Dedifferentiated amniotic fluid mesenchymal stem cell (primary cell): Measurements from ENCODE around the gene ANO8.

Source experiments
- DNase-seq: peaks from one replicate; pipeline ENCODE4 v3.0.0-alpha.2; 2016; ENCODE audit errors: extremely low spot score

ANO8 gene

DNA sequence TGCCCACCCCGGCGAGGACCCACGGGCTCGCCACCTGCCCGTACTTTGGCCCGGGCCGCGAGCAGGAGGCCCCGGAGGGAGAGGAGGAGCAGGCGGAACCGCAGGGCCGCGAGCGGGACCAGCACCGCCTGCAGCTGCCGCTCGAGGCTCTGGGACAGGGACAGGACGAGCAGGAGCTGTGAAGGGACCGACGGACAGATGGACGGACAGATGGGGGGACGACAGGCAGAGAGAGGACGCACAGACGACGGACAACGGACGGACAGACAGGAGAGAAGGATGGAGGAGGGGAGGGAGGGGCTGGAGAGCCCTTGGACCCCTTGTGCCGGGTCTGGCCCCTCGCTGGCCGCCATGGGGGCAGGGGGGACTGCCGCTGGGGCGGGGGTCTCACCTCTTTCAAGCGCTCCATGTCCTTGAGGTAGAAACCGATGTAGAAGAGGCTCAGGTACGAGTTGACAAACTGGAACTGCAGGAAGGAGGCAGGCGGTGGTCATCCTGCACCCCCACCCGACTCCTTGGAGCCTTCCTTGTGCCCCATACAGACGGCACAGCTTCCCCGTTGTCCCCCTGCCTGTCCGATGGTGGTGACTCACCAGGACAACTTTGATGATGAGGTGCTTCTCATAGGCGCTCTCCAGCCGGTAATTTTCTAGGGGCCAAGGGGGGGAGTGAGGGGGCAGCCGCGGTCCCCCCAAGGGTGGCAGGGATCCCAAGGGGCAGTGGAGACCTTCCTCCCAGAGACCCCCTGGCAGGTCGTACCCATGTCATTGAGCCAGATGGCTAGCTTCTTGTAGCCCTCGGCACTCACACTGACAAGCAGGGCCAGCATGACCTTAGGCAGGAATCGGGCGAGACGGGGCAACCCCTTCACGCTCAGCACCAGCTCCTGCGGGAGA lies 5.0 kb downstream of the ANO8 start:
- DNase-seq, result no peak

DNA sequence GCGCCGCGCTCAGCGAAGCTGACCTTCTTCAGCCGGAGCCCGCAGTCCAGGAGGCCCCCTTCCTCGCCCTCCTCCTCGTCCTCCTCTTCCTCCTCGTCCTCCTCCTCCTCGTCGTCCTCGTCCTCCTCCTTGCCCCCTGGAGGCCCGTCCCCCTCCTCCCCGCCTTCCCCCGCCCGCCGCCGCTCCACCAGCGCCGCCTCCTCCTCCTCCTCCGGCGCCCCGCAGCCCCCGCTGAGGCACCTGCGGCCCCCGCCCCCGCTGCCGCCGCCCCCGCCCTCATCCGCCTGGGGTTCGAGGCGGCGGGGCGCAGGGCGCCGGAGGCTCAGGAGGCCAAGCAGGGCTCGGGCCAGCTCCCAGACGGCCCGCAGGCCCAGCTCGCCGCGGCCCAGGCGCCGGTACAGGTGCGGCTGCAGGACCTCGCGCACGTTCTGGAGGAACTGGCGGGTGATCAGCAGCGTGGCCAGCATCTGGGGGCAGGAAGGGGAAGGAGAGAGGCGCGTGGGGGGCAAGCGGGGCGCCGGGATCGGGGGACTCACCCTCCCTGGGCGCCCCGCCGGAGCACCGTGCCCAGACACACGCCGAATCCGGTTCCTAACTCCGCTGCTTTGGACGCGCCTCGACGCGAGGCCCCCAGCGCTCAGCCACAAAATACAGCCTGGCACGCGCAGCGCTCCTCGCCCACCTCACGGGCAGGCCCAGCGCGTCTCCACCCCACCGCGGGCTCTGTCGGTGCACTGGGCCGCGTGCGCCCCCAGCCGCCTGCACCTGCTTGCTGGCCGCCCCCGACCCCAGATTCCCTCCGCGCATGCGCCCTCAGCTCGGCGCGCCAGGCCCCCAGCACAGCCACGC lies 5.9 kb downstream of the ANO8 start:
- DNase-seq, result no peak

DNA sequence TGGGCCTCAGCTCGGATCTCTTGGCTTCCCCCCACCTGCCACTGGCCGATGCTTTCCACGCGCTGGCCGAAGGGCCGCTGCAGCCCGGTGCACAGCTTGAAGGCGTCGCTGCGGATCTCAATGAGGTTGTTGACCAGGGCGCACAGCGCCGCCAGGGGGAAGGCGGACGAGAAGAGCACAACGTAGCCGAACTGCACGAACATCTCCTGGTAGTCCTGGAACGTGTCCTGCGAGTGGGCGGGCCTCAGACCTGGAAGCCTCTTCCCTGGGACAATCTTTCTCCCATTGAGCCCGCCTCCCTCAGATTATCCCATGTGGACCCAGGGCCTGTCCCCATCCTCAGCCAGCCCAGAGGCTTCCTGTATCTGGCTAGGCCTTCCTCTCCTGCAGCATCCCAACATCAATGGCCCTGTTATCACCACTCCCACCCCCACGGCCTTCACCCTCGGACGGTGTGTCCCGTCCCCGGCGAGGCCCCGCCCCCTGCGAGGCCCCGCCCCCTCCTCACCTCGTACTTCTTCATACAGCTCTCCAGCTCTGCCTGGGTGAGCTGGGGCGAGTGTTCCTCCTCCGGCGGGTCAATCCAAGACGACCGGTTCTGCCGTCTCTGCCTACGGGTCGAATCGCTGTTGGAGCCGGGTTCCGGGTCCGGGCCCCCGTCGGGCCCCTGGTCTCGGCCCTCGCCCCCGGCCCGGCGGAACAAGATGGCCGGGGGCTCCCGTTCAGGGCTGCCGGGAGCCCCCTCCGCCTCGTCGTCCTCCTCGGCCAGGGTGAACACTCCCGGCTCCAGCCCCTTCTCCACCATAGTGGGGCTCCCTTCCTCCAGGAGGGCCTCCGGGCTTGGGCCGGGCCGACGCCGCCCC lies 6.8 kb downstream of the ANO8 start:
- no peak for DNase-seq

DNA sequence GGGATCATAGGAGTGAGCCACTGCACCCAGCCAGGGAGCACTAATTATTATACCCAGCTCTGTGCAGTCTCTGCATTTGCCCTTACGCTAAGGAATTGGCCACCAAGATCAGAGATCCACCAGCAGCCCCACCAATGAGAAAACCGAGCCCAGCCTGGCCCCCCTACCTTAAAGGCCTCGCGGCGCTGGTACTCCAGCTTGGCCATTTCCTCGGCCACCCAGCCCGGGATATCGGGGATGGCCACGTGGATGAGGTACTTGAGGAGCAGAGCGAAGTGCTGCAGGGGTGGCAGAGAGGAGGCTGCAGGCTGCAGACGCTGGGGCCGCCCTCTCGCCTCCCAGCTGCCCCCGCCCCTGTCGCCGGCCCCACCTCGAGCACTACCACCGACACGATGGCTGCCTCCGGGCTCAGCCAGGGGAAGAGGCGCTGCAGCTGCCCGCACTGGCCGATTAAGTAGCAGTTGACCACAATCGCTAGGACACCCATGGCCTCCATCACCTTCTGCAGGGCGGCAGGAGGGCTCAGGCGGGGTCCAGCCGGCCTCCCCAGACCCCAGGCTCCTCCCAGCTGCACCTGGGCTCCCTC lies 7.5 kb downstream of the ANO8 start:
- DNase-seq, result no peak

DNA sequence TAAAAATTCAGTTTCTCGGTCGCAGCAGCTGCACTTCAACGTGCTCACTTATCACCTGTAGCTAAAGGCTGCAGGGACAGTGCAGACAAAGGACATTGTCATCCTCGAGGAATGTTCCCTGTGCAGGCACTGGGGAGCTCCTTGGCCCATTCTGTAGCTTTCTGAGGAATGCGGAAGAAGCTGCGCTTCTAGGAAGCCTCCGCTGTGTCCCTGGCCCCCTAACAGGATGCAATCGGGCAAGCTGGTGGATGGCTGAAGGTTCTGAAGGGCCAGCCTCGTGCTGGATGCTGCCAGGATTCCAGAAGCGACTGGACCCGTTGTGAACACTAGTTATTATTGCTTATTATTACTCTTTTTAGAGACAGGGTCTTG lies 8.1 kb downstream of the ANO8 start:
- DNase-seq, result no peak

DNA sequence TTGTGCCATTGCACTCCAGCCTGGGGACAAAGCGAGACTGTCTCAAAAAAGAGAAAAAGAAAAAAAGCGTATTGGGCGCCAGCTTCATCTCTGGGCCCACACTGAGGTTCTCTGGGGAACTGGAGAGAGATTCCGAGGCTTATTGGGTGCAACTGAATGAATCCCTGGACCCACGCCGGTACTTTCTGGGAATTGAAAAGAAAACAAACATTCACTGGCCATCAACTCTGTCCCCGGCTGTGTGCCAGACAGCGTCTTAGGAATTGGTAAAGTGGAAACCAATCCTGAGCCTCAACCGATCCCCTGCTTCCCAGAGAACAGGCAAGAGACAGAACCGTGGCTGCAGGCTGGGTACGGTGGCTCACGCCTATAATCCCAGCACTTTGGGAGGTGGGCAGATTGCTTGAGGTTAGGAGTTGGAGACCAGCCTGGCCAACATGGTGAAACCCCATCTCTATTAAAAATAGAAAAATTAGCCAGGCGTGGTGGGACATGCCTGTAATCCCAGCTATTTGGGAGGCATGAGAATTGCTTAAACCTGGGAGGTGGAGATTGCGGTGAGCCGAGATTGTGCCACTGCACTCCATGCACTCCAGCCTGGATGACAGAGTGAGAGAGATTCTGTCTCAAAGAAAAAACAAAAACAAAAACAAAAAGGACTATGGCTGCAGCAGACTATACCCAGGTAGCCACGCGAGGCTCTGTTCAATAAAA lies 8.6 kb downstream of the ANO8 start:
- DNase-seq, result no peak

DNA sequence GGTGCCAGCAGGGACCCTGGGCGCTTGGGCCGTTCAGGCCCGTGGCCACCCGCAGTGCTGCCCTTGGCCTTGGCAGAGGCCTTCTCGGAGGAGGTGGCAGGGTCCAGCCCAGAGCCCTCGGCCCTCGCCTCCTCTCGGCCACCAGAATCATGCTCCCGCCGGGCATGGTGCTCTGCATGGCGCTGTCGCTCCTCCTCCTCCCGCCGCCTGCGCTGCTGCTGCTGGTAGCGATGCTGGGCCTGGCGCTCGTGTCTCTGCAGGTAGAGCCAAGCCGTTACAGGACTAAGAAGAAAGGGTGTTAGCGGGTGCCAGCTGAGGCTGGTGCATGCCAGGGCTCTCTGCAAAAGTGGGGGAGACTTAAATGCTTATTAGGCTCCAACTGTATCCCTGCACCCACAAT lies 9.5 kb downstream of the ANO8 start:
- no peak for DNase-seq

DNA sequence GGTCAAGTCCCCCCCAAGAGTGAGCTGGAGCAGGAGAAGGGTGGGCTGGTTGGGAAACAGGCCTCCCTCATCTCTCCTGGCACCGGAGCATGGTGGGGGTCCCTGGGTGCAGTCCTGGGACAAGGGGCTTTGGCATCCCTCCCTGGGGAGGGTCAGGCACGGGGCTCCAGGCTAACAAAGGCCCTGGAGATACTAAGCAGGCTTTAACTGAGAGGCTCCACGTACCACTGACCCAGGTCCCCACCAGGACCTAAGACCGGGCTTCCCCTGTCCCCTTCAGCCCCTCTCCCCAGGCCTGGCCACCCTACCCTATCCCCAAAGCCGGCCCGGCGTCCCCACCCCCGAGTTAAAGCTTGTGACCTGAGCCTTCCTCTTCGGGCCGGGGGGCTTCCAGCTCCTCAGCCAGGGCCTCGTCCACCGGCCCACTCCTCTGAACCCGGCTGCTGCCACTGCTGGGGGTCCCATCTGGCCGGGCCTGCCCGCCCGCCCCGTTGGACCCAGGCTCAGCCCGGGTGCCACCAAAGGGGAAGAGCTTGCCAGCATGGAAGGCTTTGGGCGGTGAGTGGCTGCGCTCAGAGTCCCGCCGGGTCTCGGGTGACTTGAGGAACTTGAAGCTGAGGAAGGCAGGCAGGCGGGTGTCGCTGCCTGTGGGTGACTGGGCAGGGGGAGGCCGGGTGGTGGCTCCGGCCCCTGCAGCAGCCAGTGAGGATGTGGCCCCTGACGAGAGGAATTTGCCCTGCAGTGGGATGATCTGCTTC lies 10.1 kb downstream of the ANO8 start:
- DNase-seq, result no peak

DNA sequence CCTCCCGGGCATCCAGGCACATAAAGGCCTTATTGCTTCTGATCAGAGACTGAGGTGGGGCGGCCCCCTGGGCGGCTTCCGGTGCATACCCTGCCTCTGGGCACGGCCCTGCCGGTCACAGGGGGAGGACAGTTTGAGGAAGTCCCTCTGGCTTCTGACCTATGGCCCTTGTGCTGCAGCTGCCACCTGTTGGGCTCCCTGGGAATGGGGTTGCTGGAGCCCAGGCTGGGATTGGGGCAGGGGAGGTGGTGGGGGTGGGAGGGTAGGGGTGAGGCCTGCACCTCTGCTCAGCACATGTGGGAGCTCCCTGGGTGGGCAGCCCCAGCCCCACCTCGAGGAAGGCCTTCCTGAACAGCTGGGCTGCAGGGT lies 10.7 kb downstream of the ANO8 start:
- DNase-seq, result no peak

DNA sequence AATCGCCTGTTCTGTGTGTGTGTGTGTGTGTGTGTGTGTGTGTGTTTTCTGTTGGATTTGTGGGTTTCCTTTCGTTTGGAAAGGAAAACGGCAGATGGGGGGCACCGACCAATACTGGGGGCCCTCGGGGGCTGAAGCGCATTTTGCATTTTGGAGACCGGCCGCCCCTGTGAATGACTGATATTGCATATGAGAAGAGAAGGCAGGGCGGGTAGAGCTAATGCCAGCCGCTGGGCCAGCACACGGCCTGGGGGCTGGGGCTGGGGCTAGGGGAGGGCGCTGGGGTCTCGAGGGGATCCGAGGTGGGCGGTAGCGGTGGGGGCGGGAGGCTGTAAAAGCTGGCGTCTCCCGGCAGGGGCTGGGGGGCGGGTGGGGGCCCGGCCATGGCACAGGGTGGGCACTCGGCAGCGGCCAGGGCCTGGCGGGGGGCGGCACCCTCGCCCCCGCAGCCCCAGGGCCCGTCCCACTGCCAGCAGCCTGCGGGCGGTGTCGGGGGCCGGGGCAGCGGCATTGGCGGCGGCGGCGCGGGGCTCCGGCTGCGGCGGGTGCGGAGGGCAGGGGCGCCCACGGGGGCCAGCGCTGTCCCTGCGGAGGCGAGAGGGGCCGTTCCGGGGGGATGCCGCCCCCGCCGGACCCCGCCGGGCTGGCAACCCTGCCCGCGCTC lies 11.2 kb downstream of the ANO8 start:
- DNase-seq, result no peak

DNA sequence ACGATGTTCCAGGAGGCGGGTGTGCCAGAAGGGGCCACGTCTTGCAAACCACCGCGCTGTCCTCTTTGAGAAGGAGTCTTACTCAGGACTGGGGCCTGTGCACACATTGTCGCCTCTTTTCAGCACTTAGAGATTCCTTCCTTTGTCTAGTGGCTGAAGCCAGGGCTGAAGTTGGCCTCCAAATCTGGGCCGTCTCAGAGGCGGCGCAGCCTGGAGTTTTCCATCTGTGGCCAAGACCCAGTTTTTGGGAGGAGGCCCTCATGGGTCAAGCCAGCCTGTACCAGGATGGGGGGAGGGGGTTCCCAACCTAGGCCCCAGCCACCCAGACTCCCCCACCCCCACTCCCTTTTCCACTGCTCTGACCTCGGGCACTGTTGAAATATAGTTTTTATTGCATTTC lies 11.8 kb downstream of the ANO8 start:
- DNase-seq, result no peak

DNA sequence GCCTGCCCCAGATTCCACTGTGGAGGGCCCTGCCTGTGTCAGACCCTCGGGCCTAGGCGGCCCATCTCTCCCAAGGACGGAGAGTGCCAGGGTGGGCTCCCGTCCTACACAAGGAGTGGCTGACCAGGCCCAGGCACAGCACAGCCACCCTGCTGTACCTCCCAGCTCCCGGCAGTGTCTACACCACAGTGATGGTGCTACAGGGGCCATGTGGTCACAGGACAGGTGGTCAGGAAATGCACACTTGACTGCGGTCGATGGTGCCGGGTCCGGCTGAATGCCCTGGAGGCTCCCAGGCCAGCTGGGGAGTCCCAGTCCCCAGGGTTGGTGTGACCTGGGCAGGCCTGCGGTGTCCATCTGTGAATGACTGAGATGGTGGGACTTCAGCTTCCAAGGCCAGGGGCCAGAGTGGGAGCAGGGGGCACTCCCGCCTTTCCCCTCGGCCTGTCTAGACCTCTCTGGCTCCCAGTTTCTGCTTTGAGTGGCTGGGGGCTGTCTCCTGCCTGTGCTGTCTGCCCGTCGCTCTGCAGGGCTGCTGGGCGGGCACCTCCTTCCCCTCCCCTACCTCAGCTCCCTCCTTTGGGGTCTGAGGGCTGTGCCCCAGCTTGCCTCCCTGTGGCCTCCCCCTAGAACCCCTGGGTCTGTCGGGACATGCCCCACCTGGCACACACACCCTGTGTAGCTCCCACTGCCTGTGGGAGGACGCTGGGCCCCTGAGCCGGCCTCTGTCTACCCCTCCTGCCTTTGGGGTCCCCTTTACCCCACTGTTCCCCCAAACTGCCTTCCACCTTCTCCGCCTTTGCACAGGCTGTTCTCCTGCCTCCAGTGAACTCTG lies 12.8 kb downstream of the ANO8 start:
- DNase-seq, result no peak

DNA sequence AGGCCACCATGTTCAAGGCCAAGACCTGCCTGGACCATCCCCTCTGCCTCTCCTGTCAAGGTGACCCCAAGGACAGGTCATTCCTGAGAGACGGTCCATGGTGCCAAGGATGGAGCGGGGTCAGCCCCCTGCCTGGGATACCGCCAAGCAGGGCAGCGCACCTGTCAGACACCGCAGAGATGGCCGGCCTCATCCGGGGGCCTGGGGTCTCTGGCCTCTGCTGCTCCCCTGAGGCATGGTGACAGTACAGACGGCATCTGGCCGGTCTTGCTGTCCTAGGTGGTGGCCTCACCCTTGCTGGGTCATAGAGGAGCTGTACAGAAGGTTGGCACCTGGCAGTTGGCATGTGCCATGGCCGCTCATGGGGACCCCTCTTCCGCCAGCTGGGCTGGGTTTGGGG lies 14.2 kb downstream of the ANO8 start:
- DNase-seq, result no peak

DNA sequence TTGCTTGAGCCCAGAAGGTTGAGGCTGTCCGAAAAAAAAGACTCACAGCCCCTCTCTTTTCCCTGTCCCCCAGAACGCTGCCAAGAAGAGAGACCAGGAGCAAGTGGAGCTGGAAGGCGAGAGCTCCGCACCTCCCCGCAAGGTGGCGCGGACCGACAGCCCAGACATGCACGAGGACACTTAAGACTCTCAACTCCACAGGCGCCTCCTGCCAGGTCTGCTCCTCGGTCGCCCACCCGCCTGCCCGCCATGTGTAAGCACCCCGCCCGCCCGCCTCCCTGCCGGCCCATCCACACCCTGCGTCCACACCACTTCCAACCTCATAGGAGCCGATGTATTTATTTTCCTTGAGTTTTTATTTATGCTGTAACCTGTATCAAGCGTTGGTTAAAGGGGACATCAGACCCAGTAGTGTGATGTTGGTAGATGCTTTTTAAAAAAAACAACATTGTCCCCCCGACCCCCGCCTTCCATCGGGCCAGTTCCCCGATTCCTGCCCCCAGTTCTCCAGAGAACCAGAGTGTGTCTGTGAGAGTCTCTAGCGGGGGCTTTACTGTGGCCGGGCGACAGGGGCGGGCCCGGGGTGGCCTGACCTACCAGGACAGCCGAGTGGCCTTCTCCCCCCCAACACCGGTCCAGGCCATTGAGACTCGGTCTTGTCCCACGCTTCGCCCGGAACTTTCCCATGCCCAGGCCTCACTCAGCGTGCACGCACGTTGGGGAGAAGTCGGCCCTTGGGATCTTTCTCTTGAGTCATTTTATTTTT lies 15.0 kb downstream of the ANO8 start:
- DNase-seq, result no peak

DNA sequence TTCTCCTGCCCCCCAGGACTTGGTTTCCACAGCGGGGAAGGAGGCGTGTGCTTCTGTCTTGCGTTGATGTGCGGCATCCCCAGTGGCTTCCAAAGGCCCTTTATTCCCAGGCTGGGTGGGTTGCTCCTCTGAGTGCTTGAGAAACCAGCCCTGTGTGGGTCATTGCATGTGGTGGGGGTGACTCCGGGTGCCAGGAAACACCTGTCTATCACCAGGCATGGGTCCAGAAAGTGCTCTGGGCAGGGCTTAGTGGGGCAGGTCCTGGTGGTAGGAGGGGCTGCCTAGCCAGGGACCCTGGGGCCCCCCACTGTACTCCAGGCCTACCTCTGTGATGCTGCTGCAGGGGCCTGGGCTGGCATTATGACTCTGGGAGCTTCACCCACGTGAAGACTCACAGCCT lies 15.7 kb downstream of the ANO8 start:
- no peak for DNase-seq

DNA sequence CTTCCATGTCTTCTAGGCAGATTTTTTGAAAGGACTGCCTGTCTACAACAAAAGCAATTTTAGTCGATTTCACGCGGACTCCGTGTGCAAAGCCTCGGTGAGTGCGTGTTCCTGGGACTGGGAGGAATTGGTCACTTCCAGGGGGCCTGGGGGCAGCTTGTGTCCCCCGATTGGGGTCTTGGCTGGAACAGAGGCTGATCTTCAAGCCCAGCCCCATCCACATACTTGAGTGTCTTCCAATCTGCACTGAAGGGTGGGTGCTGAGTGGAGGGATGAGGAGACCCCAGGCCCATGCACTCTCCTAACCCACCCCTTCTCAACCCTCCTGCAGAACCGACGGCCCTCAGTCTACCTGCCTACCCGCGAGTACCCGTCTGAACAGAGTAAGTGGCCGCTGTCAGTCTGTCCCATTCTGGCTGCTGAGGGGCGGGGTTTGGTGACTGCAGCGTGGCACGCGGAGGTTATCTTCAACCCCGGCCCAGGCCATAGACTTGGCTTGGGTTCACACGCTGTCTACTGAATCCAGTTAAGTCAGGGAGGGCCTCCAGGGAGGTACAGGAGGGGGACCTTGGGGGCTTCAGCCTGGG lies 20.6 kb downstream of the ANO8 start:
- DNase-seq, result no peak

DNA sequence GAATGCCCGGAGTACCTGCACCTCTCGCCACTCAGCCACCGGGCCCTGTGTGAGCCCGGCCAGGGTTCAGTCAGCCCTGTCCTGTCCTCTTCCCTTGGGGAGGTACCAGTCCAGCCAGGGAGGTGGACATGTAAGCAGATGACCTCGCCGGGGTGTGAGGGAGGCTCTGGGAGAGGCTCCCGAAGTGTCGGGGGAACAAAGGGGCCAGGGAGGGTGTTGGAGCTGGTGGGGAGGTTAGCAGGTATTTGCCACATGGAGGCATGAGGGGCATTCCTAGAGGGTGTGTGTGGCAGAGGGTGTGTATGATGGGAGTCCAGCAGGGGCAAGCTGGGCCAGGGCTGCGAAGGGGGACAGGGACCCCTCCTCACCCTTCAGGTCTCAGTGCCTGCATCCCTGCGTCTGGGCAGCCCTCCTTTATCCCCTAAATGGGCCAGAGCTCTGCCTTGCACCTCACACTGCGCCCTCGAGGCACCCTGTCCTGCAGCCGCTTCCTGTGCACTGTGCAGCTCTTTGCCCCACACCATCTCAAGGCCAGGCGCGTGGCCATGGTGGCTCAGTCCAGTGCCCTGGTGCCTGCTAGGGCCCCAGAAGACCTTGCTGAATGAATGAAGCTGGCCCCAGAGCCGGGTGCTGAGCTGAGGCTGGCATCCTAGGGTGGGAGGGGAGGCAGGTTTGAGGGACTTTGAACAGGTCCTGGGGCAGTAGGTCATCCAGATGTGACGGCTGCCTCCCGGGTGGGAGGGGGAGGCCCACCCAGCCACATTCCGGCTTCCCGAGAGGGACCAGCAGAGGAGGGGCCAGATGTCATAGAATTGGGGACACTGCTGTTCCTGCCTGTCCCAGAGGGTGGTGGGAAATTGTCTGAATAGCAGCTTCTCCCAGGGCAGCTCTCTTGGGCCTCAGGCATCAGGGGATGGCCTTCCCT lies 22.2 kb downstream of the ANO8 start:
- DNase-seq, result no peak
